Measurements from ENCODE around the gene SHOX. TPM values are rescaled to one million over a fixed set of nuclear protein-coding genes. Genes with fewer than 3 reads are reported as not detected.

SHOX gene
- total RNA-seq, 3 donors from 2014 or later (not counting 1 experiment from before 2014, with no cell fraction given): not detected

- WGBS (ENCODE audit: insufficient coverage): 84% methylated on average over 2 of the region's 2 CpGs
- Mint-ChIP-seq H3K36me3 (no peaks in the 10 kb centered on the region), H3K4me1 (peaks cover 0 to under 1% of the 10 kb centered on the region in 2 donors), H3K4me3 (no peak overlapping the region), H3K27ac (no peak overlapping the region), H3K9me3 (peaks cover 5 to 10% of the 10 kb centered on the region in 2 donors), H3K27me3 (ENCODE audit: low read depth in 2 of 2) (no peaks in the 10 kb centered on the region)
- no peak for TF ChIP-seq CTCF (IDR thresholded peaks at IDR 0.05)
- DNase-seq (no peak), ATAC-seq (no peak)
- H3K36me3 ChIP-seq (ENCODE audit: control insufficient read depth, insufficient read depth, low read length): no peaks in the 10 kb centered on the region
- intact Hi-C loops (cut with micrococcal nuclease): no loop called here
- no peaks in the 10 kb centered on the region for H3K27me3 ChIP-seq (ENCODE audit: control insufficient read depth, insufficient read depth, low read length)
- no peaks in the 10 kb centered on the region for H3K4me1 ChIP-seq (ENCODE audit: control insufficient read depth, insufficient read depth, low read length)
- H3K27ac ChIP-seq (ENCODE audit: low read length): no peak overlapping the region
- no peaks in the 10 kb centered on the region for H3K9me3 ChIP-seq (ENCODE audit: control insufficient read depth, insufficient read depth, low read length)
- H3K4me3 ChIP-seq (ENCODE audit: low read length): no peak overlapping the region
Observed at GRCh38 chrX:703466-703865, 72.9 kb downstream of the SHOX start.

GRCh38 chrX:703866-704265 is 73.3 kb downstream of the SHOX start:
- DNase-seq (no peak), ATAC-seq (no peak)
- no peaks in the 10 kb centered on the region for H3K4me1 Mint-ChIP-seq
- H3K27me3 Mint-ChIP-seq (ENCODE audit: low read depth in 2 of 2): no peaks in the 10 kb centered on the region
- intact Hi-C loops (cut with micrococcal nuclease): no loop called here
- H3K27ac Mint-ChIP-seq: no peak overlapping the region
- no peaks in the 10 kb centered on the region for H3K36me3 ChIP-seq (ENCODE audit: control insufficient read depth, insufficient read depth, low read length)
- TF ChIP-seq CTCF (IDR thresholded peaks at IDR 0.05): no peak
- no peaks in the 10 kb centered on the region for H3K9me3 ChIP-seq (ENCODE audit: control insufficient read depth, insufficient read depth, low read length)
- H3K4me1 ChIP-seq (ENCODE audit: control insufficient read depth, insufficient read depth, low read length): no peaks in the 10 kb centered on the region
- H3K36me3 Mint-ChIP-seq: no peaks in the 10 kb centered on the region
- H3K27me3 ChIP-seq (ENCODE audit: control insufficient read depth, insufficient read depth, low read length): no peaks in the 10 kb centered on the region
- peaks cover 5 to 10% of the 10 kb centered on the region in 2 donors for H3K9me3 Mint-ChIP-seq
- 78% methylated on average over 2 of the region's 3 CpGs for WGBS (ENCODE audit: insufficient coverage)
- no peak overlapping the region for H3K27ac ChIP-seq (ENCODE audit: low read length)
- H3K4me3 Mint-ChIP-seq: no peak overlapping the region
- H3K4me3 ChIP-seq (ENCODE audit: low read length): no peak overlapping the region

Other genes with a start within 250 kb of the SHOX start
- gene PPP2R3B, start 243.9 kb upstream of the SHOX start, total RNA-seq: 10 to 100 TPM; 14.0 to 19.4 (median 14.6) TPM

Measured in natural killer cell (primary cell).